HG02884 (cell line): ENCODE data around the gene WBP1.

Experiments
- ATAC-seq: cut with Tn5 transposase; IDR thresholded peaks from one replicate; pipeline ENCODE4 v1.9.1; 2021; ENCODE audit warnings: mild to moderate bottlenecking, moderate library complexity; ENCODE audit not compliant: unreplicated experiment

Gene WBP1

DNA sequence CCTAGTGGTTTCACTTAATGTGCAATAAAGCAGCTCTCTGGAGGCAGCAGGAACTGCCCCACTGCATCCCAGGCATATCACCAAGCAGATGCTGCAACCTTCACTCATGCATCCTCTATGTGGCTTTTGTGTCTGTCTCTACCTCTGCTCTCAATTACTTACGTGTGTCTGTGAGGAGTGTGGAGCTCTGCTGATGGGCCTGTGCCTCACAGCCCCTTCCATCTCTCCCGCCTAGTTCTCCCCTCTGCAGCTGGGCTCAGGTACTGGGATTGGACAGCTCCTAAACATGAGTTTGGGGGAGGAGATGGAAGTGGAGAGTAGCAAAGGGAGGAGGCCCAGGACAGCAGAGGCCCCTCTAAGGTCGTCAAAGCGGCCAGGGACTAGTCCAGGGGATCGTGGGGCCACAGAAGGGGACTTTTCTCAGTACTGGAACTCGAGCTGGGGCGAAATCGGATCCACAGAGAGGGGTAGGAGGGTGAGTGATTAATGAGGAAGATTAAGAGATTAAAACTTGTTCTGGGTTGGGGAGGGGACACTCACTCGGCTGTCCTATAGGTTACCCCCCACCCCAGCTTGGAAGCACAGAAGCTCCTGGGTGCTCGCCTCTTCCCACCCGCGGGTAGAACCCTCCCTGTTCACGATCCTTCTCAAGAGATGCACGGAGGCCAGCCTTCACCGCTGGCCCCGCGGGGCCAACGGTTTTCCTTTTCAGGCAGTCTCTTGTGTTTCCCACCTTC is 43.3 kb downstream of the WBP1 start:
- no peak for ATAC-seq

DNA sequence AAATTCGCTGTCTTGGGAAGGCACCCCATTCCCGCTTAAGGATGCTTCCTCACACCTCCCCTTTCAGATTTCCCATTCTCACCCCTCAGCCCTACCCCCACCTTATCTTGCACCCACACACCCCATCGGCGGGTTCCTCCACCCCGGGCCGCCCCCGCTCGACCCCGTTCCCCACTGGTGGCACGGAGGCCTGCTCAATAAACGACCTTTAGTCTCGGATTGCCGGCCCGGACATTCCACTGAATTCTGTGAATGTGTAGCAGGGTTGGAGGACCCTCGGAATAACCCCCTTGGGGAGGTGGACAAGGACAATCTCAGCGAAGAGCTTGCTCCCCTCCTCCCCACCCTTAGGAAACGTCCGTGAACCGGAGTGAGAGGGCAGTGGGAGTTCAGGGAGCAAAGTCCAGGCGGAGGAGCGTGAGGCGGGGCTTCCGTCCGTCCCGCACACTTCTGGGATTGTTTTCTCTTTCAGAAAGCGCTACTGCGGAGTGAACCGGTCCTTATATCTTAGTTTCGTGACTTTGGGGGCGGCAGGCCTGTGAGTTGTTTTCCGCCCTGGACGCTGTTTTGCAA is 44.0 kb downstream of the WBP1 start:
- ATAC-seq = no peak

DNA sequence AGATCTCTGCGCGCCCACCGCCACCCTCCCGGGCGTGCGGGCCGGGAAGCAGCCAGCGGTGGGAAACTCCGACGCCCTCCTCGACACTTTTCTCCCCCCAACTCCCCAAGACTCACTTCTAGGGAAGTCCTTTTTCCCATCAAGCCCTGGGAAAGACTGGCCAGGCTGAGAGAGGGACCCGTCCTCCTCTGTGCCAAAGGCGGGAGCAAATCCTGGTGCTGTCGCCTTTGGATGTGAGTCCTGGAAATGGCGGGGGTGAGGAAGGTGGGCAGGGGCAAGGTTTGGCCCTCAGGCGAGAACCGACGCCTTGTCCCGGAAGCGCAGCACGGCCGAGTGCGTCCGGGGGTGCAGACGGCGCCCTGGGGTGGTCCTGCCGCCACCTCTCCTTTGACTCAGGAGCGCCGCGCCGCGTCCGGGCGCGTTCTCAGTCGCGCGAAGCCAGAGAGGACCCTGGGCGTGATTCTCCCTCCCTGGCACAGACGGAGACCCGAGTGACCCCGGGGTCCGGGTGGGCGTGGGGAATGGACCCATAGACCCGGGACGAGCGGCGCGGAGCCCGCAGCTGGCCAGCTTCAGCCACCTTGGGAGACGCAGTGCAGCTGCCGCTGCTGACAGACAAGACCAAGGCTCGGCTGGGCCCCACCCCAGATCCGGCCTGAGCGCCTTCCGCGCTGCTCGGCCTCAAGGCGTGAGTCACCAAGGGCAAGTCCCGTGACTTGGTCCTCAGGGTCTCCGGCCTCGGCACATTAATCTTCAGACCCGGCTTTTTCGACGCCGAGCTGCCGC is 44.7 kb downstream of the WBP1 start:
- ATAC-seq = peak; percentile 34

DNA sequence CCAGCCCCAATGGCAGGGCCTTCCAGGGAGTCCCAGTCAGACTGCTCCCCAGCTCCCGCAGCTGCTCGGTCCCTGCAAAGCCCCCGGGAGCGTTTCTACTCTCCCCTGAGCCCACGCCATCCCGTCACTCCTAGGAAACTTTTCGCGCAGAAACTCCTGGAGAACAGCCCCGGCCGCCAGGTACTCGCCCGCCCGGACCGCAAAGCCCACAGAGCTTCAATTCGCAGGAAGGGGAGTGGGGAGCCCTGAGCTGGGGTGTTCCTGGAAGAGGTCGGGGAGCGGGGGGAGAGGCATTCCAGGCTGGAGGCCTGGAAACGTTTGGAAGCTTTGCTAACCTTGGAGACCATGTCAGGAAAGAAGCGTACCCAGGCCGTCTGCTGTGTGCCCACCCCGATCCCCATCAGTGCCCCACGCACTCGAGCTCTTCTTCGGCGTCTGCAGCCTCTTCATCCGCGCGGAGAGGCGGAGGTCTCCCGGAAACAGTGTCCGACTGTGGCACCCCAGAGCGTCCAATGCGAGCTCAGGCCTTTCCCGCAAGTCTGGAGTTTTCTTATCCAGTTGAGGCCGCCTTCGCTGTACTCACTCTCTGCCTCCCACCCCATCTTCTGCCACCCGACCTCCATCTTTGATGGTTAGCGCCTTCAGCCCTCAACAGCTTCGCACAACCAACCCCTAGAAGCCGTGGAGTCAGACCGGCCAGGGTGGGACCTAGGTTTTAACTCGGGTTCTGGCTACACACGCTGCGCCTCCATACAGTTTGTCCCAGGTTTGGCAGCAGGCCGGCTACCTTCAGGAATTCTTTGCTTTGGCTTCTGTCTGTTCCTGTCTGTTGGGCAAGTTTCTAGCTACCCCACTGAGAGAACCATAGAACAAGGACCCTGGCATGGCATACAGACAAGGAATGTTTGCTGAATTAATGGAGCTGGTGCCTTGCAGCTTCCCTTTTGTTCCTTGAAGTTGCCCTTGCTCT is 45.6 kb downstream of the WBP1 start:
- ATAC-seq = no peak

DNA sequence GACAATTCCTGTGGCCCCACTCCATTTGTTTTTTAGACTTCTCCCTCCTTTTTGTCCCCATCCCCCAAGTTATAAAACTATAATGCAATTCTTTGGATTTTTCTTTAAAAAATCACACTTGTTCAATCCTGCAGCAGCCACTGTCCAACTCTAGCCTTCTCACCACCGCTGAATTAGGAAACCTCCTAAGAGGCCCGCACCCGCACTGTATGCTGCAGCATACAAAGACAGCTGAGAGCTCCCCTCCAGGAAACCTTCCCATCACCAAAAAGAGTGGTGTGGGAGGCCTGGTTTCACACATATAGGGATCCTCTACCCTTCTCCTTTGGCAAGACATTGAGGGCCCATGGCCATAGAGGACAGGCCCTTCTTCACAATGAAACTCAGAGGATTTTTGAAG is 46.4 kb downstream of the WBP1 start:
- no peak for ATAC-seq

DNA sequence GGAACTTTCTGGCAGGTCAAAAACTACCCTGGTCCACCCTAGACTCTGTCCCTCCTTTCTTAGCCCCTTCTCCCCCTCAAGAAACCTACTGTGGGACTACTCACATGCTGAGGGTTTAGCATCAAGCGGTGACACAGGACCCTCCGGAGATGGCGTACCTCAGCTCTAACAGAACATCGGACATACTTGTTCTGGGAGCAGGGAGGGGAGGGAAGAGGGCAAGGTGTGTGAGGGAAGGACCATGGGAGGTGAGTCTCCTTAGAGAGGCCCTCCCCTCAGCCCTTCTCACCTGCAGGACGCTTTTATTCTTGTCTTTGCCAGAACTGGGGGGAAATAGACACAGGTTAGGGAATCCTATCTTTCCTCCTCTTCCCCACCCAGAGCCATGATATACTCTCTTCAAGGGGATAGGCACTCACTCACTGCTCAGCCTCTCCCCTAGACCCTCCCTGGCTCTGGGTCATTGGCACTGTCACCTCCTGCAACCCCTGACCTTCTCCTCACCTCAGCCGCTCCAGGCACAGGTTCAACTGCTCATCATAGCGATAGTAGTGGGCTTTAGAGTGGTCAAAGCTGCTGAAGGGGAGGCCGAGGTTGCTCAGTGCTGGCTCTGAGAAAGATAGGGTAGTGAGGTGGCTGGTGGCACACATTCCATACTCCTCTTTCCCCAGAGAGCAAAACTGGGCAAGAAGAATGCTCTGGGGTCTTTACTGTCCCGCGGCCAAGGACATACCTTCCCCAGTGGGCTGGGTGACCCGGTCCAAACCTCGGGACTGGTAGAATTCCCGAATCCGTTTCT is 47.4 kb downstream of the WBP1 start:
- ATAC-seq = no peak

DNA sequence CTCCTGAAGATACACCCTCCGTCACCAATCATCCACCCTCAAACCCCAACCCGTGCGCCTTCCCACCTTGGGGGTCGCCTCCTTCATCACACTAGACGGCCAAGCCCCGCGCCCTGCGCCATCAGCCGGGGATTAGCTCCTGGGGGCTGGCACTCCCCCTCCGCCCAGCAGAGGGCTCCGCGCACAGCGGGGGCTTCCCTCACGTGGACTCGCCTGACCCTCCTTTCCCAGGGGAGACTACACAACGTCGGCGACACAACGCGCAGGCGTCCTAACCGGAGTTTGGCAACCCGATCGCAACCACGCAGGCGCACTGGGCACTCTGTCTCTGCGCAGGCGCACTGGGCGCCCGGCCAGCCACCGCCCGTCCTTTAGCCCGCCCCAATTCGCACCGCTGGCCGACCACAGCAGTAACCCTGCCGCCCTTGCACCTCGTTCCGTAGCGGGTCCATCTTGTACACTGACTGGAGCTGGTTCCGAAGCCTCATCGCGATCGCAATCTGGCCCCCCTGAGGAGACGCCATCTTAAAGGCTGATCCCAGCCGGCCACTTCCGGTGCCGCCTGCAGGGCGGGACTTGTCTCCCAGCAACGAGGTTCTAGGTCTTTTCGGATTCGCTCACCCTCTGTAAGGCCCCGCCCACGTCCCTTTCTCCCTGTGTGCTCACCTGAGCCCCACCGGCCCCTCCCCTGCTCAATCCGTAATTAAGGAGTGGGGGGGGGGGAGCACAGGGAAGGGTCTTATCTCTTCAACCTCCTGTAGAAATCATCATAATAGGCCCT is 49.1 kb downstream of the WBP1 start, which contains the start of gene PCGF1:
Gene PCGF1 (minus strand): TSS at position 551 of the 781 bp plus-strand sequence. CDS start 27 bp downstream, at position 524.
- ATAC-seq = peak; percentile 84

DNA sequence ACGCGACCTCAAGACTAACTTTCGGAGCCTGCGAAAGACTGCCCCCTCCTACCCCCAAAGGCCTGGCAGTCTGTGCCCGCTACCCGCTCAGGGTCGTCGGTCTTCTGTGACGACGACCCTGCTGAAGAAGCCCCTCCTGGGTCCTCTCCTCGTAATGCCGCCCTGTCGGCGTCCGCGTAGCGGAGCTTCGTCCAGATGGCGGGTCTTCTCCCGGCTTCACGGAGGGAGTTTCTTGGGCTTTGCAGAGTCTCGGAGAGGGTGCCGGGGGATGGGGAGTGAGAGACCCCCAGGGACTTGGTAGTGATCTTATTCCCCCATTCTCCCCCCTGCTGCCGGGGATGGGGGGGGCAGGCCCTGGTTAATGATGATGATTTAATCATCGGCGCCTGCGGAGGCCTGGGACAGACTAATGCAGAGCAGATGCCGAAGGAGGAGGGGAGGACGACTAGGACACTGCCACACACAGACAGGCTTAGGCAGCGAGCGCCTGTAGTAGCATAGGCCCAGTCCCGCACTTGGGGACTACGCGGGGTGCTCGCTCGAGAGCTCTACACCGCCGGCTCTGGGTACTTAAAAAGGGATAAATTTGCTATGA is 49.8 kb downstream of the WBP1 start:
- ATAC-seq = peak; percentile 3

DNA sequence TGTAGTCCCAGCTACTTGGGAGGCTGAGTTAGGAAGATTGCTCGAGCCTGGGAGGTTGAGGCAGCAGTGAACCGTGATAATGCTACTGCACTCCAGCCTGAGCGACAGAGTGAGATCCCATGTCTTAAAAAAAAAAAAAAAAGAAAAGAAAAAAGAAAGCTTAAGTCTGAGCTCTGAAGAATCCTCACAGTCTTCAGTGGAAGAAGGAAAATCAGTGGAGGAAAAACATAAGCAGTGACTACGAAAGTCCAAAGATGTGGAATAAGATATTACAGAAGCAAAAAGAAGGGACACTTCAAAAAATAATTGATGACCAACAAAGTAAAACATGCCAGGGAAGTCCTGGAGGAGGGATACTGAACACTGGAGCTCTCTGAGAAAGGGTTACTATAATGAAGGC is 52.0 kb downstream of the WBP1 start:
- no peak for ATAC-seq
